GM18870 (cell line): Measurements from ENCODE around the gene FOXO1.
"Not testable (repeated sequence)": the region's sequence is repeated elsewhere in the genome, so short reads cannot be mapped to it uniquely, and the experiment has no call there.

Experiments used
- ATAC-seq: cut with Tn5 transposase; IDR thresholded peaks from one replicate; pipeline ENCODE4 v1.9.1; 2021; ENCODE audit warnings: moderate library complexity; ENCODE audit not compliant: unreplicated experiment

The FOXO1 gene

DNA sequence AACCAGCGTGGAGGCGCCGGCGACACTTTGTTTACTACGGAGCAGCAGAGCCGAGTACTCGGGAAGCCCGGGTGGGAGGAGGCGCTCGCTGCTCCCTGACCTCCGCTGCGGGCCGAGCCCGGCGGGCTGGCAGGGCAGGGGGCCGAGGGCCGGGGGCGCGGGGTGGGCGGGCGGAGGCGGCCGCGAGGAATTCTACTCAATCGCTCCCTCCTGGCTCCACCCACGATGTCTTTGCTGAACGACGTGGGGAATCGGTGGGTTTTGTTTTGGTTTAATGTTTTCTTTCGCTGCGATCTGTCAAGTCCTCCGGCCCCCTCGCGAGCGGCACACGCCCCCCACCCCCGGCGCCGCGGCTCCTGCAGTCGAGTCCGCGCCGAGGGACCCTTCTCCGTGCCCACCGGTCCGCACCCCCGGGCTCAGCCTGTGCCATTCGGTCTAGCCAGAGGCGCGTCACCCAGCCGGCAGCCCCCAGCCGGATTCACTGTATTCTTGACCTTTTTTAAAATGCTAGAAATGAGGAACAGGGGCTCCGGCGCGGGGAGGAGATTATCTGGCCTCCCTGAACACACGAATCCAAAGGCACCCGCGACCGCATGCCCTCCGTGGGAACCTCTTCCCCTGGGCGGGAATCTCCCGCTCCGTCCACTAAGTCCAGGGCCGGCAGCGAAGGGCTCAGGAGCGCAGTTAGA is 636 bp upstream of the FOXO1 start:
- ATAC-seq = peak; percentile 5

DNA sequence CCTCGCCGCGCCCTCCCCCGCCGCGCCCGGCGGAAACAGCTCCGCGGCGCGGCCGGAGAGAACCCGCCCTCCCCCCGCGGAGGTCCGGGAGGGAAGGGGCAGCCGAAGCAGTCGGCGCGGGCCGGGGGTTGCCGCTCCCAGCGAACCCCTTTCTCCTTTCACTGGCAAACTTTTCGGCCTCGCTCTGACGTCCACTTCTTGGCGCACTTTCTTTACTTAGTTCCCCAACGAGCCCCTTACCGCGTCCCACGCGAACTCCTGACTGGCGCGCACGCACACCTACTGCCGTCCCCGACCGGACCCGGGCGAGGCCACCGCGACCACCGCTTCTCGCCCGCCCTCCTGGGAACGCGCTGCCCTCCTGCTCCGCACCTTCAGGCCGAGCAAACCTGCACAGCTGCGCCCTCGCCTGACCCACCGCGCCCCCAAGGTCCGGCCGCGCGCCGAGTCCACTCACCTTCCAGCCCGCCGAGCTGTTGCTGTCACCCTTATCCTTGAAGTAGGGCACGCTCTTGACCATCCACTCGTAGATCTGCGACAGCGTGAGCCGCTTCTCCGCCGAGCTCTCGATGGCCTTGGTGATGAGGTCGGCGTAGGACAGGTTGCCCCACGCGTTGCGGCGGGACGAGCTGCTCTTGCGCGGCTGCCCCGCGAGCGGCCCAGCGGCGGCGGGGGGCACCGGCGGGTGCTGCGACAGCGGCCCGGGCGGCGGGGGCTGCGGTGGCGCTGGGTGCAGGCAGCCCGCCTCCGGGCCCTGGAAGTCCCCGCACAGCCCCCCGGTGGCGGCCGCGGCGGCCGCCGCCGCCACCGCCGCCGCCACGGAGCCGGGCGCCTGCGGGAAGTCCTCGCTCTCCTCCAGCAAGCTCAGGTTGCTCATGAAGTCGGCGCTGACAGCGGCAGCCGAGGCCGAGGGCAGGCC is 1.1 kb downstream of the FOXO1 start:
- ATAC-seq = no peak

DNA sequence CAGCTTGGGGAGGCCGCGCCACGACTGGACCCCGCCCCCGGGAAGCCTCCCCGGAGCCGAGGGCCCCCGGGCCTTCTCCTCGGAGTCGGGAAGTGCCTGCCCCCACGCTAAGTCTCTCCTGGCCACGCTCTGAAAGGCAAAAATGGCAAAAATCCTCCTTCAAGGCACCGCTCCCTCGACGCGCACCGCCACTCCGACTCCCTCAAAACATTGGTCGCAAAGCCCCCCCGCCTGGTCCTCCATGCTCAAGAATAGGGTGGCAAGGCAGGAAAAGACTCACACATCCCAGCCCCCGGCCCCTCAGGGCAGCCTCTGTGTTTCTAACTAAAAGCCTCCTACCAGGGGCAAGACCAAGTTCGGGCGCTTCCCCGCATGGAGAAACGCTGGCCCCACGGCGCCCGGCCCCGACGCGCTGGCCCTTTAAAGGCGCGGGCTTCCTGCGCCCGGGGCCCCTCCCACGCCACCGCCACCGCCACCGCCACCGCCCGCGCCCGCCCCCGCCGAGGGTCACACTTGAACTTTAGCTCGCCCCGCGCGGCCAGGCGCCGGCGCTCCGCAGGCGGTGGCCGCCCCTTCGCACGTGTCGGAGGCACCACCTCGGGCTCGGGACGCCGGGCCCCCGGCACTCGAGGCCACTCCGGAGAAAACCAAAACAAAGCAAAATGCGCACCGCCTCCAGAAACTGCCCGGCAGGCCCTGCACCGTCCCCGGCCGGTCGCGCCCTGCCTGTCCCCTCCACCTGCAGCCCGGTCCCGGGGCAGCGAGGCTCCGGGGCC is 1.9 kb downstream of the FOXO1 start:
- no peak for ATAC-seq

DNA sequence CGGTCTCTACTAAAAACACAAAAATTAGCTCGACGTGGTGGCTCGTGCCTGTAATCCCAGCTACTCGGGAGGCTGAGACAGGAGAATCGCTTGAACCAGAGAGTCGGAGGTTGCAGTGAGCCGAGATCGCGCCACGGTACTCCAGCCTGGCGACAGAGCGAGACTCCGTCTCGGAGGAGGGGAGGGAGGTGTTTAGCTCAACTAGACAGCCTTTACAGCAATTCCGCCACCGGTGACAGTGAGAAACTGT is 2.4 kb downstream of the FOXO1 start:
- not testable (repeated sequence) for ATAC-seq

DNA sequence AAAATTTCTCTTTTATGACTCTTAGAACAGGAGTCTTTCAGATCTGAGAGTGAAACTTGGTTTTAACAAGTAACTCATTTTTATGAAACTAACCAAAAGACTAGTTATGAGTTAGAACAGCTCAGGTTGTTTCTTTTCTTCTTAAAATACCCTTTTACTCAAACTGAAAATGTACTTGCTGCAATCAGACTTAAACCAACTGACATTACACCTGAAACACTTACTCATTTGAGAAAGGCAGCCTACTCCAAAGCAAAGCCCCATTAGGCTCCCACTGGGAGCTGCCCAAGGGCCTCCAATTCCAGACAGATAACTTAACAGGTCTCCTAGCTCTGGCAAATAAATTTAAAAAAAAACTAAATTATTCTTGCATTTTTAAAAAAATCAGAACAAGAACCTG is 3.6 kb downstream of the FOXO1 start:
- peak; percentile 54 for ATAC-seq

DNA sequence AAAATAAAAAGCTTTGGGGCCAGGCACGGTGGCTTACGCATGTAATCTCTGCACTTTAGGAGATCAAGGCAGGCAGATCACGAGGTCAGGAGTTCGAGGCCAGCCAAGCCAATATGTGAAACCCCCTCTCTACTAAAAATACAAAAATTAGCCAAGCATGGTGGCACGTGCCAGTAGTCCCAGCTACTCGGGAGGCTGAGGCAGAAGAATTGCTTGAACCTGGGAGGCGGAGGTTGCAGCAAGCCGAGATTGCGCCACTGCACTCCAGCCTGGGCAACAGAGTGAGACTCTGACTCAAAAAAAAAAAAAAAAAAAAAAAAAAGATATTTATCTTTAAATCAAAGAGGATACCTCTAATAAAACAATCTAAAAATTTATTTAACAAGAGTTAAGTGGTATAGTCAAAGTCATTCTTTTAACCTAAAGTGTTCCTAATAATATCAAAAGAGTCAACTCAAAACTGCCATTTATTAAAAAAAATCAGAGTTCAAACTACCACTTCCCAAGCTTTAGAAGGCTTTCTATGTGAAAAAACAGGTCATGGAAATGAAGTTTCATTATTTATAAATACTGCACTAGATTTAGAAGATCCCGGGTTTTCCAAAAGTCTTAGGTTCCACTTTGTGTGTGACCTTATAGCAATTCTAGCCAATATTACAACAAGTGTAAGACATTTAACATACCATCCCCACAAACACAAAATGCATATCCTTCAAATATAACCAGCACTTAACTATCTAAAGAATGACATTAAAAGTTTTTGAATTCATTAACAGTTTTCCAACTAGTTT is 4.4 kb downstream of the FOXO1 start:
- ATAC-seq = no peak

DNA sequence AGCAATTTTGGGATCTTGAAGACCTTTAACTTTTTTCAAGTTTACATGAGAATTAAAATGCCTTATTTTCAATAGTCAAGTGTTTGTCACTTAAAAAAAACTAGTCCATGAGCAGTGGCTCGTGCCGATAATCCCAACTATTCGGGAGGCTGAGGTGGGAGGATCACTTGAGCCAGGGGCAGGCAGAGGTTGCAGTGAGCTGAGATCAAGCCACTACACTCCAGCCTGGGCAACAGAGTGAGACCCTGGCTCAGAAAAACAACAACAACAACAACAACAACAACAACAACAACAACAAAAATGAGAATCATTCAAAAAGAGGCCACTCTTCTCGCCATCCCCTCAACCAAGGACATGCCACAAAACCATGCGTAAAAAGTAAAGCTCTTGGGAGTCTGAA is 5.7 kb downstream of the FOXO1 start:
- no peak for ATAC-seq

DNA sequence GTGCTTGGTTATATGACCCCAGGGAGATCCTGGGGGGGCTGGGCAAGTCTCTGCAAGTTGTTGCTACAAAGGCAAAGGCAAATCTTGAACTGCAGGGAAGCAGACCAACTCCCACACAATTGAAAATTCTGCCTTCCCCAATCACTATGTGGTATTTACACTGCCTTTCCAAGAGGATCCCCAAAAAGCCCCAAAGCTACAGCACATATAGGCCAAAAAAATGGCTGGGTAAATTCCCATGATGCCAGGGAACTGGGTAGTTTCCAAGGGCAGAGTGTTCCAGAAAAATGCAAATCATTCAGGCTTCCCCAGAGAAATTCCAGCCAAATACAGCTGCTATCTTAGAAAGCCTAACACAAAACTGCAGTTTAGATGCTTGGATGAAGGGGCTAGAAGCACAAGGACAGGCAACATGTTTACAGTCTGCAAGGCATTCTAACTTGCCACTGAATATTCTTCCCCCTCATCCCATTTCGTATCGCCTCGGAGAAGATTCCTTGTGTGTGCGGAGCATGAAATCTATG is 6.2 kb downstream of the FOXO1 start:
- ATAC-seq = no peak

DNA sequence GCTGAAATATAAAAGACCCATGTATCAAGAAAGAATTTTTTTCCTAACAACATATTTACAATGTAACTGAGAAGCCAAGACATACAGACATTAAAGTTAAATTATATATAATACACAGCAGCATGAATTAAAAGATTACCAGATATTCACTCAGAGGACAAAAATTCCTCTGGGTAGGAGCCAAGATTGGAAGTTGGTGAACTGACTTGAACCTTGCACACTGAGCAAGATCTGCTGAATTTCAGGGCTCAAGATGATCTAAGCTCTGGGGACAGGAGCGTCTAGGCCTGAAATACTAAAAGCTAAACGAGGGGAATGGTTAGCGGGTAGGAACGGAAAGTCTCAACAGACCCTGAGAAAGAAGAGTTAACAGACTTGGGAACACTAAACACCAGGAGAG is 8.5 kb downstream of the FOXO1 start:
- ATAC-seq = no peak

DNA sequence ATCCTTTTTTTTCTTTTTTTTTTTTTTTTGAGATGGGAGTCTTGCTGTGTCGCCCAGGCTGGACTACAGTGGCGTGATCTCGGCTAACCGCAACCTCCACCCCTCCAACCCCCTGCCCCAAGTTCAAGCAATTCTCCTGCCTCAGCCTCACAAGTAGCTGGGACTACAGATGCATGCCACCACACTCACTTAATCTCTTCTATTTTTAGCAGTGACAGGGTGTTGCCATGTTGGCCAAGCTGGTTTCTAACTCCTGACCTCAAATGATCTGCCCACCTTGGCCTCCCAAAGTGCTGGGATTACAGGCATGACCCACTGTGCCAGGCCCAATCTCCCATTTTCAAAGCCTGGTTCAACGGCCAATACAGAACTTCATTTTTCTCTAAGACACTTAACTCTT is 9.1 kb downstream of the FOXO1 start:
- no peak for ATAC-seq

DNA sequence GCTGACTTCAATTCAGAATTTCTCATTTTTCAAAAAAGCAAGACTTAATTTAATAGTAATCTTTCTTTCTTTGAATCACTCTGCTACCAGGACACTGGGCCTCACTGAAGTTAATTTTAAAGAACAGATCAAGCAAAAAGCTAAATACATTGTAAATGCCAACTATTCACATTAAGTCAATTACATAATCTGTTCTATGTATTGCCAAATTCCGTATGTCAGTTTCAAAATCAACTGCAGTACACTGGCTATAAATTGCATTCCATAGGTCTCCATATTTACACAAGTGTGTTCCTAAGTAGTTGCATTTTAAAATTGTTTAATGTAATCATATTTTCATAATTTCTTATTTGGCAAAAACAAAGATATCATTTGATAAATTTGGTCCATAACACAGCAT is 10.1 kb downstream of the FOXO1 start:
- ATAC-seq = no peak

DNA sequence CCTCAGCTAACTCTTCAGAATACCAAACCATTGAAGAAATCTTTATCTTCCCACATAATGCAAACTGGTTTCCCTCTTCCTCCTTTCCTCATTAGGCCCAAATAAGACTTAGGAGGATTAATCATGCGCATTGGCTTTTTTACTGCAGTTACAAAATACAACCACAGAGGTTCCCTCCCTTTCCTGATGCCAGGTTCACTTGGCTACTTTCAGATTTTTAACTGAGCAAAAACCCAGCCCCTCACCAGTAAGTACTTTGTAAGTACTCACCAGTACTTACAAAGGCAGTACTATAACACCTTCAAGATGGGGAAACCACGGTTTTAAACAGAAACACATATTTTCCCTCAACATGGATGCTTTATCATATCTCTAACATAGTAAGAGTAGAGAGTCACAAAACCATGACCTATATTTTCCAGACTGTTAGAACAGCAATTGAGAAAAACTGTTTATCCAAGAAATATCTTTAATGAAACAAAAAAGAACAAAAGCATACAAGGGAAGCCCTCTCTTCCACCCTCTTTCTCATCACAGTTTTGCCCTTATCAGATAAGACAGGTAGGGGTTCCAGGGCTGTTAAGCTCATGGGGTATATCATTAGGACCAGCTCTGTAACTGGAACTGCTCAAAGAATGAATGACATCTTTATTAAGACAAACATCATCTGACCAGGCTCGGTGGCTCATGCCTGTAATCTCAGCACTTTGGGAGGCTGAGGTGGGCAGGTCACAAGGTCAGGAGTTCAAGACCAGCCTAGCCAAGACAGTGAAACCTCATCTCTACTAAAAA is 12.7 kb downstream of the FOXO1 start:
- no peak for ATAC-seq

DNA sequence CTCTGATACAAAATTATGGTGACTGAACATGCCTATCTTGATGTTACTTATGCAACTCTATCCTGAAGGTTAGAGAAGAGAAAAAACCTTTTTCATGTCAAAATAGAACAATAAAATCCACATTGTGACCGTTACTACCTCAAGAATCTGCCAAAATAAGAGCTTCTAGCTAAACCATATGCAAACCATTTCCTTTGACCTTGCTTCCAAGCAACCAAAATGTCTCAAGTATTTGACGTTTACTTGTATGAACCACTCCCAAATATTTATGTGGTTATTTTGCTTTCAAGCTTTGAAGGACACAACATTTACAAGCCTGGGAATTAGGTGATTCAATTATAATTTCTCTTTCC is 13.9 kb downstream of the FOXO1 start:
- ATAC-seq = peak; percentile 49

DNA sequence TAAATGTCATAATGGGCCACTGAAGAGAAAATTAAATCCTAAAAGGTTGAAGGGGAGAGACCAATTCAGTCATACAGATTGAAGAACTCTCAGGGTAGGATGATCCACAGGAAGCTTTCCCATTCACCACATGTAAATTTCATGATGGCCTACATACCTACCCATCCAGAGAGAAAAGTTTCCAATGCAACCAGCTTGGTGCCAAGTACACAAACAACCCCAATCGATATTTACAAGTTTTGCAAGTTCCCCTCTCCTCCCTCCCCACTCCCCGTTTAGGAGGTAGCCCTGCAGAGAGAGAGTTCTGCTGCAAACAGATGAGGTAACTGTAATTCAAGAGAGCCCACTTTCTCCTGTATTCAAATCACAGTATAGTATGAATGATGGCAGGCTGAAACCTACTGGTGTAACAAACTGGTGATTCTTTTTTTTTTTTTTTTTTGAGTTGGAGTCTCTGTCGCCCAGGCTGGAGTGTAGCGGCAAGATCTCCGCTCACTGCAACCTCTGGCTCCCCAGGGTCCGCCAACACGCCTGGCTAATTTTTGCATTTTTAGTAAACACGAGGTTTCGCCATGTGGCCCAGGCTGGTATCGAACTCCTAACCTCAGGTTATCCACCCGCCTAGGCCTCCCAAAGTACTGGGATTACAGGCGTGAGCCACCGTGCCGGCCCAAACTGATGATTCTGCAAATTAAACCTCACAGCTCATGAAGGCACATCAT is 14.4 kb downstream of the FOXO1 start:
- ATAC-seq = peak; percentile 34

DNA sequence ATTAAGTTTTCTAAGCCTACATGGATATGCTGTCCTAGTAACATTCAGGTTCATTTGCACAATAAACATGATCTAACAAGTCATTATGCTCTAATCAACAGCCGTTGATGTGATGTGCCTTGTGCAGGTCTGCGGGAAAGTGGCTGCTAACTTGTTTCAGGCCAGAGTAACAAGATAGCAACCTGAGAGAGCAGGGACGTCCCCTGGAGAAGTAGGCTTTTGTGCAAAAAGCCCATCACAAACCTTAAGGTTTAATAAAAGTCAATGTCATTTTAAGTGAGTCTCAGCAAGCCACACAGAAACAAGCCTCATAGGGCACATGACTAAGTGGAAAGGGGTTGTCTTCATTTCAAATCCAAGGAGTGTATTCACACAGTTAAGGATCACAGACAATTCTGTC is 17.6 kb downstream of the FOXO1 start:
- ATAC-seq = no peak

DNA sequence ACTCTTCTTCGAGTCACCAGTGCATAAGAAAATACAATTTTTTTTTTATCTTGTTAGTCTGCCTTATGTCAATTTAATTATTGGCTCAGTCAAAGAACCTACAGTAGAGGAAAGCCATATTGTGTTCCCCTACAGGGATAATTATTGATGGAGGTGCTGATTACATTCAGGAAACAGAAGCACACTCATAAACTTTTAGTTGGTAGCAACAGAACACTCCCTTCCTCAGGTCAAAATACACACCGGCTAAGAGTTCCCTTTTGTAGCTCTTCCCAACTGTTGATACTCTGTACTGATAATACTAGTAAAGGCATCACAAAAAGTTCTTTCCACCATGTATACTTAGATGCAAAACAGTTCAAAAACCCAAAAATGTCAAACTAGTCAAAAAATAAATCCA is 18.4 kb downstream of the FOXO1 start:
- no peak for ATAC-seq

DNA sequence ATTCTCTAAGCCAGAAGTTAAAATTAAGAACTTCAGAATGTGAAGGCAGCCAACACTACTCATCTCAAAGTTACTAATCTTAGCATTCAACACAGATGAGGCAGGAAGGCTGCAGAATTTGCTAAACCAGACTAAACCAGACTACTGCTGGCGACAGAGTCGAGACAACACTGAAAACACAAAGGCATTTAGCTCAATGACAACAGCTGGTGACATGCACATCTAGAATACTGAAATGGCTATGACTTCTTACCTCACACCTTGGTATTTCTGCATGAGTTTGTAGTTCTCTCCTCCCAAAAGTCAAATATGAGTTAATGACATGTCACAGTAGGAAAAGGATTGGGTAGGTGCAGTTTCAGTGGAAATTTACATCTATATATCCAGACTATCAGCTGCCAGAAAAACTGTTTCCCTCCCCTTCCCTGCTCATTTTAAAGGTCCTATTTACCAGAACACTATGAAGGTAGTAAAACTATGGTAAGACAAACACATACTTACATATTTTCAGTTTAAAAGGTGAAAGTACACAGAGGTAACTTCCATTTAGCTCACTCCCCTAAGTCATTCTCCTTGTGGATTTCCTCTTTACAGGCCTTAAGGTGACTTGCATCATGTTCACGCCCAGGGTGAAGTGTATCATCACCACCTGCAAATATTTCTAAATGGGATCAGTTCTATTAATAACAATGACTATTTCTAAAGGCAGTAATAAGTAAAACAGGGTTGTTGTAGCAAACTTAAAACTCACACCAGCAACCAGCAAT is 21.4 kb downstream of the FOXO1 start:
- no peak for ATAC-seq

DNA sequence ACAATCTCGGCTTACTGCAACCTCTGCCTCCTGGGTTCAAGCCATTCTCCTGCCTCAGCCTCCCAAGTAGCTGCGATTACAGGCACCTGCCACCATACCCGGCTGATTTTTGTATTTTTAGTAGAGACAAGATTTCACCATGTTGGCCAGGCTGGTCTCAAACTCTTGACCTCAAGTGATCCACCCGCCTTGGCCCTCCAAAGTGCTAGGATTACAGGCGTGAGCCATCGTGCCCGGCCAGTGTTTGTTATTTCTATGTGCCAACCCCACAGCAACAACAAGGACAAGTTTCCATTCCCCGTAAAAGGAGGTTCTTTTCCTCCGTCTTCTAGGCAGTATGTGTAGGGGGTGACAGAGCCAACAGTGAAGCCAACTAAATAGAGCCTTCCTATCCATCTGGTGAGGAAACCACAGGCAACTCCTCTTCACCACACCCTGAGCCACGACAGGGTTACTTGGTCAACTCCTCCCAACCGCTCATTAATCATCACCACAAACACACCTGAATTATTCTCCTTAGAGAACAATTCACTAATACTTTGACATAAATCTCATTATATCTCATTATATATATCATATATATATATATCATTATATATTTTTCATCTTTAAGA is 25.5 kb downstream of the FOXO1 start:
- ATAC-seq = no peak
